Lower lobe of right lung (tissue), 2 donors: ENCODE measurements around the gene ATAD3C. TPM values are rescaled to one million over a fixed set of nuclear protein-coding genes. Genes with fewer than 3 reads are reported as not detected.
A peak's percentile ranks its signal among the peaks of the same experiment; 100 is the strongest.
"Not testable (repeated sequence)": the region's sequence is repeated elsewhere in the genome, so short reads cannot be mapped to it uniquely, and the experiment has no call there.

ENCODE experiments used
- ATAC-seq, 2 donors: fragments of 200-7000 bp; cut with Tn5 transposase; one replicate each; pipeline ENCODE4 v1.9.1; 2020 to 2022; ENCODE audit warnings: mild to moderate bottlenecking in 2 of 2, moderate library complexity in 2 of 2
- DNase-seq: peaks from one replicate; pipeline ENCODE4 v3.0.0-alpha.2; 2020
- H3K27ac ChIP-seq: fragments of 200-600 bp; one replicate; pipeline ENCODE4 v1.8.0; 2022
- H3K27me3 ChIP-seq: fragments of 200-600 bp; one replicate; pipeline ENCODE4 v1.8.0; 2022; ENCODE audit warnings: low read depth
- H3K36me3 ChIP-seq: fragments of 200-600 bp; one replicate; pipeline ENCODE4 v1.8.0; 2022; ENCODE audit warnings: mild to moderate bottlenecking
- H3K4me1 ChIP-seq: fragments of 200-600 bp; one replicate; pipeline ENCODE4 v1.8.0; 2022
- H3K4me3 ChIP-seq: fragments of 200-600 bp; one replicate; pipeline ENCODE4 v1.8.0; 2022; ENCODE audit warnings: mild to moderate bottlenecking
- H3K9me3 ChIP-seq: fragments of 200-600 bp; one replicate; pipeline ENCODE4 v1.8.0; 2022
- CTCF ChIP-seq: fragments of 200-600 bp; IDR thresholded peaks from one replicate; pipeline ENCODE4 v1.8.0; 2022; ENCODE audit warnings: antibody characterized with exemption, mild to moderate bottlenecking
- intact Hi-C: fragments of 100-400 bp; cut with DNase I; formaldehyde crosslinking; loops from one replicate; pipeline ENCODE4 v1.11.0; 2022
- total RNA-seq: library from RNA; stranded (reverse); fragmentation: NEBNext Ultra II Directional; extraction: Animal tissue kit (Norgen Biotek cat#: 25700); gene quantifications from one replicate; pipeline ENCODE4 v1.2.1, GENCODE V29; 2021
- donor health status: DM: no; HTN: yes; CAD: no; lungs with severe emphysema.

Gene ATAD3C
- total RNA-seq, 1 donor from 2014 or later = 7.8 TPM

DNA sequence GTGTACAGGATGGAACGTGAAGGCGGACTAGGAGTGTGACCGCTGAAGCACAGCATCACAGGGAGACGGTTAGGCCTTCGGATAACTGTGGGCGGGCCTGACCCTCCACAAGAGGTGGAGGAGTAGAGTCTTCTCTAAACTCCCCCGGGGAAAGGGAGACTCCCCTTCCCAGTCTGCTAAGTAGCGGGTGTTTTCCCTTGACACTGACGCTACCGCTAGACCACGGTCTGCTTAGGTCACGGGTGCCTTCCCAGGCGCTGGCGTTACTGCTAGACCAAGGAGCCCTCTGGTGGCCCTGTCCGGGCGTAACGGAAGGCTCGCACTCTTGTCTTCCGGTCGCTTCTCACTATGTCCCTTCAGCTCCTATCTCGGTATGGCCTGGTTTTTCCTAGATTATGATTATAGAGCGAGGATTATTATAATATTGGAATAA, 55.9 kb downstream of the ATAD3C start:
- H3K36me3 ChIP-seq, H3K9me3 ChIP-seq, intact Hi-C loops, H3K4me1 ChIP-seq, H3K27me3 ChIP-seq: not testable (repeated sequence)
- DNase-seq (peak; percentile 63), ATAC-seq (peak; percentile 46 to 54)
- Histone ChIP-seq H3K27ac (peak overlapping the region; percentile 84), H3K4me3 (peak overlapping the region; percentile 32)
- peak; percentile 18 for TF ChIP-seq CTCF

DNA sequence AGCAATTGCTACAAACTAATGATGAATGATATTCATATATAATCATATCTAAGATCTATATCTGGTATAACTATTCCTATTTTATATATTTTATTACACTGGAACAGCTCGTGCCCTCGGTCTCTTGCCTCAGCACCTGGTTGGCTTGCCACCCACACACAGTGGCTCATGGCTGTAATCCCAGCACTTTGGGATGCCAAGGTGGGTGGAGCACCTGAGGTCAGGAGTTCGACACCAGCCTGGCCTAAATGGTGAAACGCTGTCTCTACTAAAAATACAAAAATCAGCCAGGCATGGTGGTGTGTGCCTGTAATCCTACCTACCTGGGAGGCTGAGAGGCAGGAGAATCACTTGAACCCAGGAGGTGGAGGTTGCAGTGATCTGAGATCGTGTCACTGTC, 56.3 kb downstream of the ATAD3C start:
- DNase-seq, intact Hi-C loops, H3K36me3 ChIP-seq, H3K9me3 ChIP-seq, H3K27me3 ChIP-seq, ATAC-seq, H3K4me3 ChIP-seq: not testable (repeated sequence)
- H3K4me1 ChIP-seq = peaks cover 11% of the 10 kb centered on the region
- H3K27ac ChIP-seq = peak overlapping the region; percentile 84

- no peaks in the 10 kb centered on the region for H3K36me3 ChIP-seq
- peaks cover 16% of the 10 kb centered on the region for H3K4me1 ChIP-seq
- intact Hi-C loops = no loop called here
Measured at GRCh38 chr1:1507305-1507704, 57.8 kb downstream of the ATAD3C start.

DNA sequence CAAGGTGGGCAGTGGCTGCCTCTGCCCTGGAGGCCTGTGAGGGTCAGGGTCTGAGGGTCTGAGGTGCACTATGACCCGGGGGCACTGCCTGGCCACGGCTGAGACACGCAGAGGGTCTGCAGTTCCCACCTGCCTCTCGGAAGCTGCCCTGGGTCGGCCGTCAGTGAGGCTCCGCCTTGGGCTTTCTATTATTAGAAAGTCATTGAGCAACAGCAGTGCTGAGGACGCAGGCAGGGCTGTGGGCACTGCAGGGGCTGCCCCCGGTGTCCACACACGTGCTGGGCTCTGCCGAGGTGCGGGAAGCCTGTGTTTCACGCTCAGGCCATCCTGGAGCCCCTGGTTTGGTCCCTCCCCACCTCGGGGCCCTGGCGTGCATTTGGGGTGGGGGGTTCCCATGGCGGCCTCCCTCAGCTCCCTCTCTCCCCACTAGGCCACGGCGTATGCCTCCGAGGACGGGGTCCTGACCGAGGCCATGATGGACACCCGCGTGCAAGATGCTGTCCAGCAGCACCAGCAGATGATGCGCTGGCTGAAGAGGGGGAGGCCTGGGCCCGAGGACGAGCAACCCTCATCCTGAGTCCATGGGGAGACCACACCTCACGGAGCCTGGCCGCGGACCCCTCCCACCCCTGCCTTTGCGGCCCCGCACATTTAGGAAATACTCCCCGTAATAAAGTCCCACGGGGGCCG, 59.4 kb downstream of the ATAD3C start:
- peaks cover 16% of the 10 kb centered on the region for H3K4me1 ChIP-seq
- H3K9me3 ChIP-seq, H3K4me3 ChIP-seq, intact Hi-C loops, H3K27ac ChIP-seq, H3K27me3 ChIP-seq, DNase-seq, H3K36me3 ChIP-seq: not testable (repeated sequence)
- peak in 1 of 2 donors; percentile 2 for ATAC-seq

More at GRCh38 chr1:1507305-1507704, 57.8 kb downstream of the ATAD3C start:
- DNase-seq (no peak), ATAC-seq (no peak)
- Histone ChIP-seq H3K27me3 (no peaks in the 10 kb centered on the region), H3K4me3 (no peak overlapping the region), H3K27ac (no peak overlapping the region), H3K9me3 (no peaks in the 10 kb centered on the region)
- TF ChIP-seq CTCF = no peak

DNA sequence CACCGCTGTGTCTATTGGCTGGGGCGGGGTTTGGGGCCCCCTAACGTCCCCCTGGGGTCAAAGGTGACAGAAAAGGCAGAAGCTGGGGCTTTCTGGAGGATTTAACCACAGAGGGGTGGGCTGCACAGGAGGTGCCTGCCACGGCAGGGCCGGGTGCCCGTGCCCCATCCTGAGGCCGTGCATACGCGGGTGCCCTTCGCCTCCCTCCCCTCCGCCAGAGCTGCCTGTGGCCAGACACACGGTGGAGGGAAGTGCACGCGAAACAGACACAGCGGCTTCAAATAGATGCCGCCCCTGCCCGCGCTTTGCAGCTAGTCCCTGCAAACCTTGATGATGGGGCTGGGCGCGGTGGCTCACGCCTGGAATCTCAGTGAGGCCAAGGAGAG, 60.0 kb downstream of the ATAD3C start:
- not testable (repeated sequence) for DNase-seq, H3K9me3 ChIP-seq

GRCh38 chr1:1510912-1511532, 61.5 kb downstream of the ATAD3C start:
- Histone ChIP-seq H3K27me3 (no peaks in the 10 kb centered on the region), H3K36me3 (no peaks in the 10 kb centered on the region), H3K27ac (peak overlapping the region; percentile 96), H3K4me3 (peak overlapping the region; percentile 97), H3K4me1 (peaks cover 8% of the 10 kb centered on the region), H3K9me3 (no peaks in the 10 kb centered on the region)
- TF ChIP-seq CTCF = no peak
- no peak for DNase-seq
- intact Hi-C loops = no loop called here
- peak in 1 of 2 donors; percentile 25 for ATAC-seq

More for the DNA sequence above, 60.0 kb downstream of the ATAD3C start:
- intact Hi-C loops, H3K4me3 ChIP-seq, H3K36me3 ChIP-seq, H3K27me3 ChIP-seq, ATAC-seq, H3K27ac ChIP-seq: not testable (repeated sequence)
- peaks cover 16% of the 10 kb centered on the region for H3K4me1 ChIP-seq
